GM12878 (cell line): ENCODE data around the gene MRPL38. TPM values are rescaled to one million over a fixed set of nuclear protein-coding genes. Genes with fewer than 3 reads are reported as not detected.

Experiments
- ATAC-seq: fragments of 200-7000 bp; cut with Tn5 transposase; 3 replicates; pipeline ENCODE4 v1.9.1; 2020; ENCODE audit warnings: mild to moderate bottlenecking, moderate library complexity
- BruUV-seq: library from RNA; stranded (reverse); fragments of 400-500 nt; replicated peaks from 2 replicates; lab custom pipeline; 2021; lab: Mats Ljungman, UMichigan
- CTCF ChIA-PET: fragments of 300-600 bp; sonication (Branson Sonifier 250); formaldehyde crosslinking; extraction: SDS; loops from one replicate; lab custom pipeline; 2021; ENCODE audit warnings: inconsistent platforms; lab: Yijun Ruan, JAX
- POLR2A ChIA-PET: fragments of 350-600 bp; formaldehyde crosslinking; extraction: SDS; loops from one replicate; lab custom pipeline; 2021; ENCODE audit warnings: inconsistent platforms; lab: Charles Lee
- RAD21 ChIA-PET: fragments of 300-600 bp; sonication (Branson Sonifier 250); formaldehyde crosslinking; loops from one replicate; lab custom pipeline; 2023; ENCODE audit warnings: antibody characterized with exemption; ENCODE audit not compliant: unreplicated experiment; lab: Charles Lee
- SMC1A ChIA-PET: fragments of 300-600 bp; sonication (Branson Sonifier 250); formaldehyde crosslinking; loops from one replicate; lab custom pipeline; 2023; ENCODE audit not compliant: unreplicated experiment, uncharacterized antibody; lab: Charles Lee
- DNase-seq: peaks from one replicate; pipeline ENCODE4 v3.0.0-alpha.2; 2011; ENCODE audit warnings: low read depth, low spot score
- FAIRE-seq: peaks from 3 replicates; lab custom pipeline; 2011; peaks lifted over from hg19 to GRCh38; lab: Jason Lieb, UNC
- H2AFZ ChIP-seq: 2 replicates; pipeline ENCODE4 v1.6.0; 2011; ENCODE audit warnings: low read depth, low read length, control low read depth; ENCODE audit not compliant: control insufficient read depth
- H3K27ac ChIP-seq: 2 replicates; pipeline ENCODE4 v1.5.1; 2011; ENCODE audit warnings: control low read depth; ENCODE audit not compliant: control insufficient read depth, insufficient read depth
- H3K27me3 ChIP-seq, 2 experiments: replicated peaks in 1 of 2; 2 replicates each; pipeline versions ENCODE4 v1.6.0 to v1.6.1; 2011; ENCODE audit warnings: low read length in 1 of 2; ENCODE audit not compliant: control insufficient read depth in 2 of 2, insufficient read depth in 2 of 2
- H3K36me3 ChIP-seq, 2 experiments: 2 replicates each; pipeline ENCODE4 v1.5.1; 2011; ENCODE audit warnings: low read length in 1 of 2; ENCODE audit not compliant: control insufficient read depth in 2 of 2, insufficient read depth in 2 of 2
- H3K4me1 ChIP-seq: 2 replicates; pipeline ENCODE4 v1.6.1; 2011; ENCODE audit warnings: mild to moderate bottlenecking, low read length, moderate library complexity, mixed read lengths; ENCODE audit not compliant: control insufficient read depth, insufficient read depth
- H3K4me2 ChIP-seq: 2 replicates; pipeline ENCODE4 v1.6.0; 2011; ENCODE audit warnings: control low read depth; ENCODE audit not compliant: control insufficient read depth, insufficient read depth
- H3K4me3 ChIP-seq: fragments of 200-600 bp; sonication (generic); 2 replicates; pipeline ENCODE4 v1.5.1; 2016
- H3K79me2 ChIP-seq: 2 replicates; pipeline ENCODE4 v1.6.0; 2011; ENCODE audit warnings: low read length; ENCODE audit not compliant: control insufficient read depth, insufficient read depth
- H3K9ac ChIP-seq: 2 replicates; pipeline ENCODE4 v1.8.0; 2011; ENCODE audit warnings: low read length, control low read depth, mixed read lengths; ENCODE audit not compliant: control insufficient read depth, insufficient read depth
- H3K9me3 ChIP-seq: replicated peaks from 3 replicates; pipeline ENCODE4 v1.5.1; 2011; ENCODE audit warnings: mild to moderate bottlenecking, low read length; ENCODE audit not compliant: control insufficient read depth, insufficient read depth
- H4K20me1 ChIP-seq: 2 replicates; pipeline ENCODE4 v1.6.0; 2011; ENCODE audit not compliant: control insufficient read depth, insufficient read depth
- BMI1 ChIP-seq: fragments of 450-650 bp; IDR thresholded peaks from 2 replicates; pipeline ENCODE4 v1.6.1; 2016; ENCODE audit warnings: mild to moderate bottlenecking, moderate library complexity, borderline replicate concordance
- CREB1 ChIP-seq: IDR thresholded peaks from 2 replicates; pipeline ENCODE4 v1.6.1; 2012; ENCODE audit warnings: low read depth, mild to moderate bottlenecking, inconsistent platforms
- EP300 ChIP-seq, 2 experiments: fragments of 150-350 bp in 1 of 2; IDR thresholded peaks; 2 replicates each; pipeline ENCODE4 v1.6.1; 2011 to 2012; ENCODE audit warnings: low read depth in 2 of 2, low read length in 2 of 2, borderline replicate concordance in 1 of 2, improper control_type of control experiment in 1 of 2, inconsistent platforms in 1 of 2; ENCODE audit not compliant: control insufficient read depth in 1 of 2
- EZH2 ChIP-seq: IDR thresholded peaks from 2 replicates; pipeline ENCODE4 v1.6.1; 2012; ENCODE audit warnings: low read depth, mild to moderate bottlenecking, control low read depth, inconsistent platforms, low read length, borderline replicate concordance; ENCODE audit not compliant: control insufficient read depth
- GATAD2B ChIP-seq: fragments of 450-650 bp; conservative IDR thresholded peaks from 2 replicates; pipeline ENCODE4 v1.6.1; 2017; ENCODE audit warnings: low read depth, mild to moderate bottlenecking, moderate library complexity
- HDAC6 ChIP-seq: fragments of 200-600 bp; sonication (generic); IDR thresholded peaks from one replicate; pipeline ENCODE4 v1.8.0; 2017; ENCODE audit warnings: antibody characterized with exemption; ENCODE audit not compliant: unreplicated experiment
- MEF2B ChIP-seq: fragments of 450-650 bp; IDR thresholded peaks from 2 replicates; pipeline ENCODE4 v1.6.1; 2018; ENCODE audit warnings: mild to moderate bottlenecking, moderate library complexity; ENCODE audit not compliant: partially characterized antibody, poor library complexity, severe bottlenecking
- NFYB ChIP-seq: IDR thresholded peaks from 2 replicates; pipeline ENCODE4 v1.6.1; 2011; ENCODE audit warnings: low read depth, mild to moderate bottlenecking, low read length, improper control_type of control experiment, moderate library complexity; ENCODE audit not compliant: insufficient read depth
- POLR2A ChIP-seq: IDR thresholded peaks from 2 replicates; pipeline ENCODE4 v1.6.1; 2011; ENCODE audit warnings: low read depth, mild to moderate bottlenecking, low read length
- POLR2AphosphoS2 ChIP-seq: IDR thresholded peaks from 2 replicates; pipeline ENCODE4 v1.6.1; 2011; ENCODE audit warnings: low read depth, mild to moderate bottlenecking, low read length, improper control_type of control experiment, moderate library complexity
- RAD21 ChIP-seq: IDR thresholded peaks from 2 replicates; pipeline ENCODE4 v1.6.1; 2011; ENCODE audit warnings: mild to moderate bottlenecking, low read depth, low read length, moderate library complexity; ENCODE audit not compliant: insufficient read depth
- RB1 ChIP-seq: fragments of 450-650 bp; formaldehyde crosslinking; IDR thresholded peaks from 2 replicates; pipeline ENCODE4 v1.6.1; 2017; ENCODE audit warnings: mild to moderate bottlenecking, borderline replicate concordance
- SMAD5 ChIP-seq: IDR thresholded peaks from 2 replicates; pipeline ENCODE4 v1.6.1; 2016; ENCODE audit warnings: antibody characterized with exemption, low read depth
- SRF ChIP-seq, 2 experiments: IDR thresholded peaks; 2 replicates each; pipeline ENCODE4 v1.6.1; 2011; ENCODE audit warnings: low read depth in 2 of 2, low read length in 2 of 2, mild to moderate bottlenecking in 1 of 2, moderate library complexity in 1 of 2
- TAF1 ChIP-seq: IDR thresholded peaks from 2 replicates; pipeline ENCODE4 v1.6.1; 2011; ENCODE audit warnings: mild to moderate bottlenecking, low read depth, low read length, borderline replicate concordance
- TCF3 ChIP-seq: IDR thresholded peaks from 2 replicates; pipeline ENCODE4 v1.6.1; 2012; ENCODE audit warnings: low read depth, mild to moderate bottlenecking, low read length, borderline replicate concordance; ENCODE audit not compliant: insufficient read depth
- WRNIP1 ChIP-seq: IDR thresholded peaks from 2 replicates; pipeline ENCODE4 v1.6.1; 2011; ENCODE audit warnings: low read depth, low read length, improper control_type of control experiment, borderline replicate concordance
- ZNF274 ChIP-seq: IDR thresholded peaks from one replicate; pipeline ENCODE4 v1.8.0; 2011; ENCODE audit not compliant: insufficient read length, insufficient read depth
- WGBS: methylation state at CpG from one replicate; pipeline ENCODE4 v1.1.6; 2016; ENCODE audit warnings: low lambda C conversion rate; ENCODE audit not compliant: insufficient replicate concordance, insufficient coverage; ENCODE audit errors: missing lambda C conversion rate; 5-methylcytosine and 5-hydroxymethylcytosine counted together
- in situ Hi-C: fragments of 300-500 bp; cut with MboI; formaldehyde crosslinking; loops from 9 replicates; pipeline ENCODE4 v1.14.3; 2018; ENCODE audit warnings: mixed read lengths
- intact Hi-C: fragments of 100-400 bp; cut with micrococcal nuclease; formaldehyde crosslinking; loops from one replicate; pipeline ENCODE4 v1.14.2; 2022; ENCODE audit not compliant: unreplicated experiment
- polyA plus RNA-seq, 11 experiments: library from polyadenylated mRNA; depleted of rRNA in 4 of 11; unstranded in 6 of 11; stranded (reverse) in 5 of 11; fragments of >200 nt; fragmentation: Nextera tagmentation in 4 of 11; fragmentation: Illumina TruSeq in 1 of 11; extraction: Ambion mirVana in 4 of 11; extraction: Trizol in 1 of 11; gene quantifications; 1 replicate in 1 of 11; 2 replicates in 10 of 11; pipeline versions ENCODE4 v1.2.1 to v1.2.3, GENCODE V29; 2011 to 2016; ENCODE audit warnings: inconsistent platforms in 2 of 11, missing spikeins in 2 of 11, low read depth in 1 of 11
- total RNA-seq, 4 experiments: library from RNA; depleted of rRNA in 3 of 4; stranded (reverse); fragments of >200 nt in 3 of 4; fragmentation: Illumina TruSeq in 1 of 4; extraction: Trizol in 1 of 4; gene quantifications; 2 replicates each; pipeline versions ENCODE4 v1.2.1 to v1.2.3, GENCODE V29; 2013 to 2021
- TF ChIP-seq, protein P1 (sequence below): IDR thresholded peaks from 2 replicates; pipeline ENCODE4 v1.6.1; 2011; ENCODE audit warnings: borderline replicate concordance, low read depth, mild to moderate bottlenecking, moderate library complexity, mixed read lengths, low read length; ENCODE audit not compliant: insufficient read depth; ENCODE audit errors: extremely low read length
- TF ChIP-seq, protein P2 (sequence below): fragments of 450-650 bp; conservative IDR thresholded peaks from 2 replicates; pipeline ENCODE4 v1.6.1; 2017; ENCODE audit warnings: mild to moderate bottlenecking, moderate library complexity

Gene MRPL38
- total and polyA plus RNA-seq, 10 of the 15 experiments (the other 5 are each of a cell fraction or from before 2014, with no cell fraction given), result 6.6 to 205 (median 53.1) TPM

DNA sequence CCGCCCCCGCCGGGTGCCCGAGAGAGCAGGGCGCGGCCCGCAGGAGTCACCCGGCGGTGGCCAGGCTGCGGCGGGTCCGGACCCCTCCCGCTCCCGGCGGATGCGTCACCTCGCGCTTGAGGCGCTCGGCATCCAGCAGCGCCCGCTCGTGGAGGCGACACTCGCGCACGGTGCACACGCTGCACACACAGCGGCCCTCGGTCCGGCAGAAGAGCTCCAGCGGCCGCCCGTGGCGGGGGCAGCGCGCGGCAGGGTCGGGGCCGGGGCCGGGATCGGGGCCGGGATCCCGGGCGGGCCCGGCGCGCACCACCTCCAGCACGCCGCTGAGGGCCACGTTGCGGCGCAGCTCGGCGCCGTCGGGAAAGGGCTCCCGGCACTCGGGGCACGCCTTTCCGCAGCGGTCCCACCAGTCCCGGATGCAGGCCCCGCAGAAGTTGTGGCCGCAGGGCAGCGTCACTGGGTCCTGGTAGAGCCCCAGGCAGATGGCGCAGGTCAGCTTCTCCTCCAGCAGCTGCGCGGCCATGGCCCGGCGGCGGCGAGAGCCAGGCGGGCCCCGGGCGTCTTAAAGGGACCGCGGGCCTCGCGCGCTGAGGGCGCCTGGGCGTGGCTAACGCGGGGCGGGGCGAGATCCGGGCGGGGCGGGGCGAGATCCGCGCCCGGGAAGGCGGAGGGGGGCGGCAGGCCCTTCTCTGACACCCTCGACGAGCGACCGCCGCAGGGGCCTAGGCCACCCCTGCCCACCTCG, 8.1 kb downstream of the MRPL38 start, which contains the start of gene TRIM65:
TRIM65 (minus strand) TSS at position 537 of the 745 bp plus-strand sequence; CDS start at position 523, 14 bp downstream.
- ChIA-PET CTCF (interaction anchor here (0.7 to 4.8 kb wide), 24 partner anchors 9 to 143 kb away, joined by 3 to 43 read pairs (median 4); partner anchors contain the start of genes GALK1, TRIM47 and WBP2), POLR2A (interaction anchor here (0.6 to 2.8 kb wide), 13 partner anchors 9 to 175 kb away, joined by 3 to 19 read pairs (median 5); partner anchors contain the start of genes ACOX1, TEN1, TRIM47 and UNK), RAD21 (interaction anchor here (0.7 to 4.5 kb wide), 9 partner anchors 21 to 144 kb away, joined by 3 to 32 read pairs (median 11); partner anchors contain the start of genes GALK1, UNC13D and WBP2), SMC1A (interaction anchor here (1.0 to 1.9 kb wide), 13 partner anchors 18 to 368 kb away, joined by 3 to 8 read pairs (median 4); partner anchors contain the start of genes TRIM47 and UBALD2)
- BruUV-seq, result no TSS peak
- in situ Hi-C loops, result no loop called here
- peaks cover 10 to 15% of the 10 kb centered on the region in 2 experiments; a peak in 3 of 4 replicates for H3K36me3 ChIP-seq
- H3K27me3 ChIP-seq, result no peaks in the 10 kb centered on the region
- no peaks in the 10 kb centered on the region for H4K20me1 ChIP-seq
- no peak for DNase-seq
- H3K4me3 ChIP-seq, result peak within 1 kb of the TSS; percentile 89
- peaks cover 6% of the 10 kb centered on the region for H3K4me1 ChIP-seq
- peak within 1 kb of the TSS; percentile 94 for H2AFZ ChIP-seq
- WGBS, result 2% methylated on average over 50 of the region's 102 CpGs
- no peaks in the 10 kb centered on the region for H3K9me3 ChIP-seq
- FAIRE-seq, result no peak
- H3K27ac ChIP-seq, result peak within 1 kb of the TSS; percentile 72
- intact Hi-C loops, result loop anchor here (2.0 to 5.0 kb wide), 3 partner anchors 18 to 119 kb away; partner anchors contain the start of genes TRIM47 and WBP2
- peak within 1 kb of the TSS; percentile 82 for H3K9ac ChIP-seq
- H3K4me2 ChIP-seq, result peak within 1 kb of the TSS; percentile 64
- ATAC-seq, result peak; percentile 91
- H3K79me2 ChIP-seq, result peaks cover 15% of the 10 kb centered on the region
- TF ChIP-seq POLR2A, result peak; percentile 93
- TF ChIP-seq, protein P1, sequence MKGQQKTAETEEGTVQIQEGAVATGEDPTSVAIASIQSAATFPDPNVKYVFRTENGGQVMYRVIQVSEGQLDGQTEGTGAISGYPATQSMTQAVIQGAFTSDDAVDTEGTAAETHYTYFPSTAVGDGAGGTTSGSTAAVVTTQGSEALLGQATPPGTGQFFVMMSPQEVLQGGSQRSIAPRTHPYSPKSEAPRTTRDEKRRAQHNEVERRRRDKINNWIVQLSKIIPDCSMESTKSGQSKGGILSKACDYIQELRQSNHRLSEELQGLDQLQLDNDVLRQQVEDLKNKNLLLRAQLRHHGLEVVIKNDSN, result no peak
- TF ChIP-seq EZH2, result no peak
- TF ChIP-seq, protein P2, sequence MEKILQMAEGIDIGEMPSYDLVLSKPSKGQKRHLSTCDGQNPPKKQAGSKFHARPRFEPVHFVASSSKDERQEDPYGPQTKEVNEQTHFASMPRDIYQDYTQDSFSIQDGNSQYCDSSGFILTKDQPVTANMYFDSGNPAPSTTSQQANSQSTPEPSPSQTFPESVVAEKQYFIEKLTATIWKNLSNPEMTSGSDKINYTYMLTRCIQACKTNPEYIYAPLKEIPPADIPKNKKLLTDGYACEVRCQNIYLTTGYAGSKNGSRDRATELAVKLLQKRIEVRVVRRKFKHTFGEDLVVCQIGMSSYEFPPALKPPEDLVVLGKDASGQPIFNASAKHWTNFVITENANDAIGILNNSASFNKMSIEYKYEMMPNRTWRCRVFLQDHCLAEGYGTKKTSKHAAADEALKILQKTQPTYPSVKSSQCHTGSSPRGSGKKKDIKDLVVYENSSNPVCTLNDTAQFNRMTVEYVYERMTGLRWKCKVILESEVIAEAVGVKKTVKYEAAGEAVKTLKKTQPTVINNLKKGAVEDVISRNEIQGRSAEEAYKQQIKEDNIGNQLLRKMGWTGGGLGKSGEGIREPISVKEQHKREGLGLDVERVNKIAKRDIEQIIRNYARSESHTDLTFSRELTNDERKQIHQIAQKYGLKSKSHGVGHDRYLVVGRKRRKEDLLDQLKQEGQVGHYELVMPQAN, result peak; percentile 77
- no peak for TF ChIP-seq WRNIP1
- TF ChIP-seq SRF (IDR thresholded peaks at IDR 0.05; ENCODE audit: low read depth in 2 of 2, low read length in 2 of 2), result no peak
- TF ChIP-seq ZNF274, result no peak
- TF ChIP-seq CREB1, result peak; percentile 51; the same call in 1 of the 2 replicates
- peak; percentile 91; the same call in 1 of the 2 replicates for TF ChIP-seq RB1
- TF ChIP-seq EP300 (IDR thresholded peaks at IDR 0.05; ENCODE audit: borderline replicate concordance in 1 of 2, control insufficient read depth in 1 of 2, low read depth in 2 of 2, low read length in 2 of 2), result no peak
- TF ChIP-seq SMAD5, result 0 out of 2 replicates have a peak, but pooled peaks have one; percentile 38
- no peak for TF ChIP-seq TAF1
- peak; percentile 38; the same call in 1 of the 2 replicates for TF ChIP-seq RAD21
- TF ChIP-seq MEF2B, result no peak
- no peak for TF ChIP-seq HDAC6
- no peak for TF ChIP-seq POLR2AphosphoS2
- no peak for TF ChIP-seq NFYB
- TF ChIP-seq GATAD2B, result peak; percentile 97
- no peak for TF ChIP-seq BMI1
- TF ChIP-seq TCF3, result no peak; the same call in 1 of the 2 replicates
